Inferior parietal cortex (tissue), 1 donor: ENCODE measurements around the gene SLC44A2.
A peak's percentile ranks its signal among the peaks of the same experiment; 100 is the strongest.

Source experiments
- DNase-seq: peaks from one replicate; pipeline ENCODE4 v3.0.0-alpha.2; 2016; ENCODE audit errors: extremely low spot score

Gene SLC44A2

GRCh38 chr19:10625003-10625761, at the start of gene SLC44A2:
Gene SLC44A2, plus strand, starts transcription at chr19:10625553. Its CDS starts 81 bp downstream, at chr19:10625634.
- no peak for DNase-seq

GRCh38 chr19:10577951-10578350, 47.4 kb upstream of the SLC44A2 start:
- DNase-seq: no peak

- DNase-seq: peak; percentile 95
These were observed 44.2 kb upstream of the SLC44A2 start for GRCh38 chr19:10580979-10581631.

- DNase-seq: no peak
These were observed 43.3 kb upstream of the SLC44A2 start for GRCh38 chr19:10582091-10582490.

- no peak for DNase-seq
These were observed 42.1 kb upstream of the SLC44A2 start for GRCh38 chr19:10583036-10583776.

GRCh38 chr19:10586396-10586795, 39.0 kb upstream of the SLC44A2 start:
- DNase-seq: no peak

- DNase-seq: no peak
These were observed 38.1 kb upstream of the SLC44A2 start, which contains the start of gene AP1M2 for GRCh38 chr19:10587022-10587838. Gene AP1M2, minus strand, starts transcription at chr19:10587312. Its CDS starts 81 bp downstream, at chr19:10587231.

- DNase-seq: no peak
These were observed 37.6 kb upstream of the SLC44A2 start for GRCh38 chr19:10587839-10588150.

GRCh38 chr19:10593148-10593547, 32.2 kb upstream of the SLC44A2 start:
- no peak for DNase-seq

- no peak for DNase-seq
These were observed 31.3 kb upstream of the SLC44A2 start for GRCh38 chr19:10593820-10594637.

- no peak for DNase-seq
These were observed 25.2 kb upstream of the SLC44A2 start for GRCh38 chr19:10600149-10600548.

GRCh38 chr19:10601999-10602329, 23.4 kb upstream of the SLC44A2 start:
- DNase-seq: no peak

GRCh38 chr19:10602330-10603083, 22.8 kb upstream of the SLC44A2 start:
- peak; percentile 70 for DNase-seq

- no peak for DNase-seq
These were observed 22.1 kb upstream of the SLC44A2 start for GRCh38 chr19:10603084-10603872.

- DNase-seq: no peak
These were observed 21.4 kb upstream of the SLC44A2 start for GRCh38 chr19:10603873-10604459.

GRCh38 chr19:10604460-10604980, 20.8 kb upstream of the SLC44A2 start:
- DNase-seq: no peak

GRCh38 chr19:10611907-10612306, 13.4 kb upstream of the SLC44A2 start:
- DNase-seq: no peak

- DNase-seq: peak; percentile 47
These were observed 12.7 kb upstream of the SLC44A2 start for GRCh38 chr19:10612499-10613119.
